Measurements from ENCODE around the gene BEAN1.
"Not testable (repeated sequence)": the region's sequence is repeated elsewhere in the genome, so short reads cannot be mapped to it uniquely, and the experiment has no call there.

BEAN1 gene

GRCh38 chr16:66510298-66510697 is 83.2 kb downstream of the BEAN1 start:
- FAIRE-seq = no peak

- no peak for FAIRE-seq
Measured at GRCh38 chr16:66510711-66511601, 83.9 kb downstream of the BEAN1 start.

DNA sequence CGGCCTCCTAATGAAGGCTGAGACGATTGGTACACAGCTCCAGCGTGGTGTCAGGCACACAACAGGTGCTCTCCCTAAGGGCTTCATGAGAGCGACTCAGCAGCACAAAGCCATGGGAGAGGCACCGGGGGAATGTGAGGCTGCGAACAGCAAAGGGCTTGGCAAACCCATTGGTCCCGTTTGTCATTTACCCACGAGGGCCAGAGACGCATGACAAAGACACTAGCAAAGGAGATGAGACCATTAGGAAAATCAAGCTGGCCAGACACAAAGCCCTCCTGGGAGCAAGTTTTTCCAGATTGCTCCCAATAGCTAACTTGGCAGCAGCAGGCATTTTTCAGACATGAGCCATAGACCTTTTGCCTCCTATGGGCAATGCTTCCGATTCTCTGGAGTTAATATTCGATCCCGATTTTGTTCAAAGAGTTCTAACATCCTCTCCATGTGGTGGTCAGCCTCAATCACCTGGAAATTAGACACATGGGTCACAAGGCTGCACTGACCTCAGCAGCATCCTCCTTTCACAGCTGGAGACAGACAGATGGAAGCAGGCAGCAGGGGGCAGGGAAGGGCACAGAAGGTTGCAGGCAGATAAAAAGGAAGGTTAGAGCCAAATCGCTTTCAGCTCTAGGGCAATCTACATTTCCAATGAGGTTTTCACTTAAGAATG is 84.6 kb downstream of the BEAN1 start:
- no peak for FAIRE-seq

DNA sequence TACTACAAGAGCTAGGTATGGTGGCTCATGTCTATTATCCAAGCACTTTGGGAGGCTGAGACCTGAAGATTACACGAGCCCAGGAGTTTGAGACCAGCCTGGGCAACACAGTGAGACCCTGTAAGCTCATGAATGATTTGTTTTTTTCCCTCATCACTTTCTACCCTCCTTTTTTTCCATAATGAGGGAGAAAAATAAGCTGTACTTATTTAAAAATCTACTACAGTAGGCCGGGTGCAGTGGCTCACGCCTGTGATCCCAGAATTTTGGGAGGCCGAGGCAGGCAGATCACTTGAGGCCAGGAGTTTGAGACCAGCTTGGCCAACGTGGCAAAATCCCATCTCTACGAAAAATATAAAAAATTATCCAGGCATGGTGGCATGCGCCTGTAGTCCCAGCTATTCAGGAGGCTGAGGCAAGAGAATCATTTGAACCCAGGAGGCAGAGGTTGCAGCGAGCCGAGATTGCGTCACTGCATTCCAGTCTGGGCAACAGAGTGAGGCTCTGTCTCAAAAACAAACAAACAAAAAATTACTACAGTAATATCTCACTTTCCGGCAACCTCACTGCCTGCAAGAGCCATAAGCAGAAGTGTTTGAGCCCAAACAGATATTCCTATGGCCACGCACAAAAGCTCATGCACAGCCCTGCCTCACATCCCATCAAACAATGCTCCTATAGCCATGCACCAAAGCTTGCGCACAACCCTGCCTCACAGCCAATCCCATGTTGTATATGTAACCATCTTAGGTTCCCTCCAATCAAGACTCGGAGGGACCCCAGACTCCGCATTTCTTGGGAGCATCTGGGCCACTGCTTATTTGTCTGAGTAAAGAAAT is 85.4 kb downstream of the BEAN1 start:
- FAIRE-seq = no peak

GRCh38 chr16:66513111-66513723 is 86.1 kb downstream of the BEAN1 start:
- FAIRE-seq = no peak

GRCh38 chr16:66514391-66514790 is 87.3 kb downstream of the BEAN1 start:
- FAIRE-seq = not testable (repeated sequence)

GRCh38 chr16:66514980-66515595 is 88.0 kb downstream of the BEAN1 start:
- not testable (repeated sequence) for FAIRE-seq

DNA sequence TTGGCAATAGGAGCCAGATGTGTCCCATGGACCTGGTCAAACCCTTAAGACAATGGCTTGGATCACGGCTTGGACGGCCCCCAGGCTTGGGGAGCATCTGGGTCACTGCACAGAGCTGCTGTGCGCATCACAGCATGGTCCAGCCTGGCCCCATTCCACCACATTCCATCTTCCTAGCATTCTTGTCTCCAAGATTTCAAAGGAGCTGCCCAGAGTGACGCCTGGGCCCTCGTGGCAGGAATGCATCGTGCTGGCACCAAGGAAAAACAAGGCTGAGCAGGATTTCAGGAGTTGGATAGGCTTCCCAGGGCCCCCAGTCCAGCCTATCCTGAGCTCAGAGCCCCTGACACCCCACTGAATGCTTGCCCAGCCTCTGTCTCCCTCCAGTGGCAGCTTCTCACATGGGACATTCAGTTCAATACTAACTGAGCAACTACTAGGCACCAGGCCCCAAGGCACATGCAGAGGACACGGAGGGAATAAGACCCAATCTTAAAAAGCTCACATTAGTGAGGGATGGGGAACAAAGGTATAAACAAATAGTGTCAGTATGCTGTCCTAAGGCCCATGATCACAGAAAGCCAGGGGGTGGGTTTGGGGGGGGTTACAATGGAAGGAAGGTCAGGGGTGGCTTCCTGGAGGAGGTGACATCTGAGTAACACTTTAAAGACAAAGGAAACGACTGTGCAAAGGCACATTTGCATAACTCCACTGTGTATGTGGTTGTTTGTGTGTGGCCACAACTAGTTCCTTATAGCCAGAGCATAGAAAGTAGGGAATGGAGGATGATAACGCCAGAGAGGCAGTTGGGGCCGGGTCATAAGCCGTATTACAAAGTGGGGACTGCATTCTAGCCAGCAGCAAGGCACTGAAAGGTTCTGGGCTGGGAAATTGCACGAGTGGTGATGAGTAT is 88.8 kb downstream of the BEAN1 start:
- FAIRE-seq = no peak

GRCh38 chr16:66516509-66516807 is 89.4 kb downstream of the BEAN1 start:
- no peak for FAIRE-seq

DNA sequence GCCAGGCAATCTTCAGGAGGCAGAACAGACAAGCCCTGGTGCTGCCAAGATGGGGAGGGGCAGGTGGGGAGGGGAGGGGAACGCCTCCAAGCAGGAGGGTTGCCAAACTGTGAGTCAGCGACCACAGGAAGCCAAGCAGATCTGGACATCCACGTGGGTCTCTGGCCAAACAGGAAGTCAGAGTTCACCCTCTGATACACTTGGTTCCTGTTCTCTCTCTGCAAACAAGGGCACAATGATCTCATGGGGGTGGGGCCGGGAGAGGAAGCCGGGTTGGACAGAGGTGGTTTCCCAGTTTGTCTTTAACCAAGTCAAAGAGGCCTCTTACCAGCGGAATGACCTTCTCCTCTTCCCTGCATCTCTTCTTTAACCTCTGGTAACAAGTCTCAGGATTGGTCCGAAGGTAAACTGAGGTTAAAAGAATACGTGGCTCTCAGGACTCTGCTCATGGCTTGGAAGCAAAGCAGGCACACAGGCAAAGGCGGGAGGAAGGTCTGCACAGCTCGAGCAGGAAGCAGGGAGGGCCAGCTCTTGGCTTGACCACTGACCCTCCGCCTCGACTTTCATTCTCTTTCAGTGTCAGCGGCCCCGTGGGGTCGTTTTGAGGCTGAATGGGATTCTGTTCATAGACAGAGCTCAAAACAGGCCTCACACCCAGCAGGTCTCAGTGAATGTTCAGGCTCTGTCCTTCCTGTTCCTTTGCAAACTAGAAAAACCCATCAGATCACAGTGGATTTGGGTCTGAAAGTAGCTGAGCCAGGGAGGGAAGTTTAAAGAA is 89.9 kb downstream of the BEAN1 start:
- no peak for FAIRE-seq

DNA sequence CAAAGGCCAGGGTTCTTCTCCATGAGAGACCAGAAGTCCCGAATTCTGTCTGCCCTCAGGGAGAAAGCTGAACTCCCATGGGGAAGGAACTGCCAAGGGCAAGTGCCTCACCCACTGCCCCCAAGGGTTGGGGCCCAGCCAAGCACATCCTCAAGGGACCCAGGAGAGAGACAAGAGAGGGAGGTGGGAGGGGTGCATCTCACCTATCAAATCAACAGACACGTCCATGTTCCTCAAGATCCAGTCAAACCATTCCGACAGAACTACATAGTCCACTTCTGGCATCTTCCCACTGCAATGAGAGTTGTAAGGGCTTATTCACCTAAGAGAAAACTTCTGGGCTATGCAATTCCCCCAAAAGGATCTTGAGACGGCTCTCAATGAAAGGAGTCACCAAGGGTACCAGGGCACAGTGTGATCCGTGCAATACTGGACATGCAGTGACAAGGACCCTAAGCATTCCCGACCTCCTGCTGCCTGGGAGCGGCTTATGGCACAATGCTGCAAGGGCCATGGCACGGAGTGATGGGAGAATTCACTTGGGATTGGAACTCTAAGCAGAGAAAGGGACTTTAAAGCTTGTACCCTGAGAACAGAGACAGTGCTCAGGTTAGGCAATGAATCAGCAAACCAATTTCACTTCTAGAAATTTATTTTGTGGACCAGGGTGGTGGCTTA is 90.6 kb downstream of the BEAN1 start:
- no peak for FAIRE-seq

DNA sequence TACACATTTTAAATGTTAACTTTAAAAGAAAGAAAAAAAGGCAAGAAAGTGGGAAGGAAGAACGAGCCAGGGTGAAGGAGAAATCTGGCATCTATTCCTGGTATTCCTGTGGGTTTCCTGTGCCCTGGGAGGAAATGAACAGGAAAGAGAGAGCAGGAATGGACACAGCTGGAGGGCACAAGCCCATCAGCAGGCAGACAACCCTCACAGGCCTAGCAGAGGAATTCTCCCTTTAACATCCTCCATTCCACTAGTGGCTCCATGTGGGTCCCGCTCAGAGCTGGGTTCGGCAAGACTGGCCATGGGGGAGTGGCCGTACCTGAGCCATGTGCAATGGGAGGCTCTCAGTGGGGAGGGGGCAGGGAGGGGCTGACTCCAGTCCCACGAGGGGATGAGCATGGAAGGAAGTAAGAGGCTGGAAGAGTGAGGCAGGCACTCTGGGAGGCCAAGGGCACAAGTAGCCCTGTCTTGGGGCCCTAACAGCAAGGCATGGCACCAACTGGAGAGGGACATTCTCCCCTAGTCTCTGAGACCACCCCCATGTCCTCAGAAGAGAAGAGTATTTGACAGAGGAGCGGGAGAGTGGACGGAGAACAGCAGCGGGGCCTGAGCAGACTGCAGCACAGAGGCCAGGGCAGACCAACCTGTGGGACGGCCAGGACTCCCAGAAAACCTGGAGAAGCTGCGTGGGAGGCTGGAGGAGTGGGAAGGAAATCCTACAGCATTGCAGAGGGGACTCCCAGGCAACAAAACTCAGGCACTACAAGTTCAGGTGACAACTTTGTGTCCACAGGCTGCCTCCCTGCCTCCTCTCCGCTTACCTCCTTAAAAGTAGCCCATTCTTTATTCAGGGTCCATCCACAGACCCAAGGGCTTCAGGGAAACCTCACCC is 92.6 kb downstream of the BEAN1 start:
- FAIRE-seq = no peak

- no peak for FAIRE-seq
Measured at GRCh38 chr16:66520406-66521170, 93.5 kb downstream of the BEAN1 start.

GRCh38 chr16:66521252-66521713 is 94.2 kb downstream of the BEAN1 start:
- no peak for FAIRE-seq

DNA sequence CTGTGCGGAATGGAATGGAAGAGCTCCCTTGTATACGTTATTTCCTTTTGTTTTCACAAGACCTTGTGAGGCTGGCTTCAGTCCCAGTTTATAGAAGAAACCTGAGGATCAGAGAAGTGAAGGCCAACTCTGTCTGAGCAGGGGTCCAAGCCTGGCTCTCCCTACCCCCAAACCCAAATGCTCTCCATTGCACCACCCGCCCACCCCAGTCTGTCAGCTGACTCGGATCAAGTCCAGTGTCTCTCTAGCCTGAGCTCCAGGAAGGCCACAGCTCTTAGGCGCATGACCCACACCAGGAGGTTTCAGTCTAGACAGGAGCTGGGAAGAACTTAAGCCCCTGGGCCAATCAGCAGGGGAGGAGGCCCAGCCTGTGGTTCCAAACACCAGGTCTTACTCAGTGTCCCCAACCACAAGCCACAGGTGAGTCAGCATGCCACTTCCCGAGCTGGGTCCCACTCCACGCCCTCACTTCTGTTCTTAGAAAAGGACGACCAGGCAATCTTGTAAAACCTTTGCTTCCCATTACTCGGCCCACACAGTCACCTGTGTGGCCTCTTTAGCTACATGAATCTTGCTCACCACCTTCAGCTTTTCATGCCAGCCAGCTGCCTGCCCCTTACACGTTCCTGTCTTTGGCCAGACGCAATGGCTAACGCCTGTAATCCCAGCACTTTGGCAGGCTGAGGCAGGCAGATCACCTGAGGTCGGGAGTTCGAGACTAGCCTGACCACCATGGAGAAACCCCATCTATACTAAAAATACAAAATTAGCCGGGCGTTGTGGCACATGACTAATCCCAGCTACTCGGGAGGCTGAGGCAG is 95.1 kb downstream of the BEAN1 start:
- FAIRE-seq = no peak

DNA sequence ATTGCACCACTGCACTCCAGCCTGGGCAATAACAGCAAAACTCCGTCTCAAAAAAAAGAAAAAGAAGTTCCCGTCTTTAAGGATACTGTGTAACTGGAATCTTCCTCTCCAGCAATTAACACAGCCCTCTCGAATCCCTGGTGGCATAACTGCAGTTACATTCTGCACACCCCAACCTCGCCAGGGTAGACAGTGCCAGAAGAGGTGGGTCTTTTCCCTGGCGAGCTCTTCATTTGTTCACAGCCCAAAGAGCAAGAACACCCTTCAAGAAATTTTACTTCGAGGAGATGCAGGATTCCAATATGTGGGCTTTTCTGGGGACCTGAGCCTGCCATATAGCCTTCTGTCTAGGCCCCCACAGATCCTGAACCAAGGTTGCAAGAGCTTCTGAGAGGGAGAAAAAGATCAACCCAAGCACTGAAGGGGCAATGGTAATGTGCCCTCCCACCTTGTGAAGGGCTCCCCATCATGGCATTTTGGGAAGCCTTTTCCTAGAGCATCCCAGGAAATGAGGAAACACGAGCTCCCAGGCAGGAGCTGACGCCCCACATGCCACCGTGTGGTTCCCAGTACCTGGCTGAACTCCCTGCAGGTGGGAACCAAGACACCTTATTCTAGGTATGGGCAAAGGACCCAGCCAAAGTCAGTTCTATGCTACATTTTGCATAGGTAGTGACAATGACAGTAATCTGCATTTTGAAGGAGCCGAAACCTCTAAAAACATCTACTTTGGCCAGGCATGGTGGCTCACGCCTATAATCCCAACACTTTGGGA is 95.9 kb downstream of the BEAN1 start:
- no peak for FAIRE-seq

Data from colon (tissue), 2 donors.